Sigmoid colon (tissue), 4 donors: Measurements from ENCODE around the gene EVA1C.

ENCODE experiments used
- CTCF ChIP-seq, 4 experiments: fragments of 450-650 bp in 3 of 4; fragments of 200-600 bp in 1 of 4; IDR thresholded peaks; one replicate each; pipeline ENCODE4 v1.5.1; 2016 to 2019; ENCODE audit warnings: antibody characterized with exemption in 4 of 4, mild to moderate bottlenecking in 3 of 4, moderate library complexity in 2 of 4
- EP300 ChIP-seq, 4 donors: sonication (generic); formaldehyde crosslinking; IDR thresholded peaks; one replicate each; pipeline ENCODE4 v1.6.1; 2017; ENCODE audit warnings: antibody characterized with exemption in 4 of 4
- POLR2A ChIP-seq, 2 donors: fragments of 450-650 bp; IDR thresholded peaks; one replicate each; pipeline ENCODE4 v1.6.1; 2016; ENCODE audit warnings: antibody characterized with exemption in 2 of 2, mild to moderate bottlenecking in 2 of 2, moderate library complexity in 2 of 2
- POLR2AphosphoS5 ChIP-seq, 4 donors: sonication (generic); formaldehyde crosslinking; IDR thresholded peaks; one replicate each; pipeline ENCODE4 v1.6.1; 2017; ENCODE audit warnings: antibody characterized with exemption in 4 of 4

- TF ChIP-seq POLR2AphosphoS5 (IDR thresholded peaks at IDR 0.05), result no peak
- no peak for TF ChIP-seq CTCF (IDR thresholded peaks at IDR 0.05)
- TF ChIP-seq EP300 (IDR thresholded peaks at IDR 0.05), result no peak
- TF ChIP-seq POLR2A (IDR thresholded peaks at IDR 0.05), result no peak
Measured at GRCh38 chr21:32426066-32426465, 13.6 kb downstream of the EVA1C start.
